OCI-M2 (cell line): ENCODE data around the gene PLXNB3.

Source experiments
- DNase-seq: peaks from one replicate; lab custom pipeline; 2025; ENCODE audit not compliant: unreplicated experiment; lab: John Stamatoyannopoulos, UW

The PLXNB3 gene

DNA sequence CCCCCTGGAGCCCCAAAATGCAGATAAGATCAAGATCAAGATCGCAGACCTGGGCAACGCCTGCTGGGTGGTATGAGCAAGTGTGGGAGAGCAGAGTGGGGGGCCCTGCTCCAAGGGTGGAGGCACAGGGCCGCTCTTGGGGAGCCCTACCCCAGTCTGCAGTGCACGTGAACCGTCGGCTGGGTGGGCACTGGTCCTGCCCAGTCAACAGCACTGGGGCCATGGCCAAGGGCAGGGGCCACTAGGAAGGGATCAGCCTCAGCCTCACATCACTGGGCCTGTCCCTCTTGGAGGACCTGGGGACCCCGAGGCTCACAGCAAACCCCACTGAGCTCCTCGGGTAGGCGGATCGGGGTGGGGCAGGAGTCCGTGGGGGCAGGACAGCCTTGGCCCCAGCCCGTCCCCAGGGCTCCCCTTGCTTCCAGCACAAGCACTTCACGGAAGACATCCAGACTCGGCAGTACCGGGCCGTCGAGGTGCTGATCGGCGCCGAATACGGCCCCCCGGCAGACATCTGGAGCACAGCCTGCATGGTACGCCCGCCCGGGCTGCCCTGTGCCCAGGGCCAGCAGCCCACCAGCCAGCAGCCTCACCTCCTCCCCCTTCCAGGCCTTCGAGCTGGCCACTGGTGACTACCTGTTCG, 20.4 kb downstream of the PLXNB3 start:
- no peak for DNase-seq

DNA sequence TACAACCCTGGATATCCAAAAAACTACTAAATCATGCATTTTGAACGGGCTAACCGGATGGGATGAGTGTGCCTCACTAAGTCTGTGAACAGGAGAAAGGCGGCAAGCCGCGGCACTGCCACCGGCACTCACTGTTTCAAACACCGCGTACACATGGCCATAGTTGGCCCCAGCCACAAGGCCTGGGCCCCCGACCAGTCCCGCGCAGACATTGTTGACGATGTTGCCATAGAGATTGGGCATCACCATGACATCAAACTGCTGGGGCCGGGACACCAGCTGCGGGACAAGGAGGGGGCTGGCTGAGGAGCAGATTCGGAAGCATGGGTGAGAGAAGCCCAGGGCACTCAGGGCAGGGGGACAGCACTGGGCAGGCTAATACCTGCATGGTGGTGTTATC, 22.6 kb downstream of the PLXNB3 start:
- DNase-seq: no peak

DNA sequence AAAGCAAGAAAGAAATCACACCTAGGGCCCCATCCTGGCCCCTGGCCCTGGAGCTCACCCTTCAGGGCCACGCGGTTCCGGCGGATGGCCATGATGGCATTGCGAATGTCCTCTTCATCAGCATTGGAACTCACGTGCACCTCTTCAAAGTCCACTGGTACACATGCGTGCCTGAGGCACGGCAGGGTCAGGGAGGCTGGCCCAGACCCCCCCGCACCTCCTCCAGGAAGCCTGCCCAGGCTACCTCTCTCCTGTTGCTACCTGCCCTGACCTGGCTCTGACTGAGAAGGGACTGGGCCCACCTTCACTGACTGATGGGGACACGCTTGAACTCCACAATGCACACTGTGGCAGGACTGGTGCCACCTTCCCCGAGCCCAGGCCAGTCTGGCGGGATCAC, 25.6 kb downstream of the PLXNB3 start:
- no peak for DNase-seq

DNA sequence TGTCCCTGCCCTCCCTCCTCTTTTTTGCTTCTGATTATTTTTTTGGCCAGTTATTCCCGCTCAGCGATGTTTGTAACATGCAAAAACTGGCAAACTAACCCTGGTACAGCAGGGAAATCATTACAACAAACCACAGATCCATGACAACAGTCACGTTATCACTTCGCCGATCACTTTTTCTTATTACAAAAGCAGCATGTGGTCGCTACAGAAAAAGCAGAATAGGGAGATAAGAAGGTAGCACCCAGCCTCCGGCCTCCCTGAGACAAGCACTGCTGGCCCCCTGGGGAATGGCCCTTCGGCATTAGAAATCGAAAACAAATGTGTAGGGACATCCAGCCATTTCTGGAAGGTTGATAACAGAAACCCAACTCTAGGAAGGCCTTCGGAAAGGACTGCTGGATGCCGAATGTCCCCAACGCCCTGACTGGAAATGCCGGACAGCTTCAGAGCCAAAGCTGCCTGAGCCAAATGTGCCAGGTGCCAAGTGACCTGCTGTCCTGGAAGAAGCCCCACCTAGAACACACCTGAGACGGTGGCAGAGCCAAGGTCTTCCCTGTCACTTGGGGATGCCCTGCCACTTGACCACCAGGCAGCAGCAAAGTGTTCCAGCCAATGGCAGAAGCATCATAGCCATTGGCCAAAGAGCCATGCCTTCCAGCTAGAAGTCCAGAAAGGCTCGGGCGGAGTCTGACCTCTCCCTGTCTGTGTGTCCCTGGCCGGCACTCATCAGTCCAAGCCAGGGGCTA, 27.2 kb downstream of the PLXNB3 start:
- DNase-seq: no peak

DNA sequence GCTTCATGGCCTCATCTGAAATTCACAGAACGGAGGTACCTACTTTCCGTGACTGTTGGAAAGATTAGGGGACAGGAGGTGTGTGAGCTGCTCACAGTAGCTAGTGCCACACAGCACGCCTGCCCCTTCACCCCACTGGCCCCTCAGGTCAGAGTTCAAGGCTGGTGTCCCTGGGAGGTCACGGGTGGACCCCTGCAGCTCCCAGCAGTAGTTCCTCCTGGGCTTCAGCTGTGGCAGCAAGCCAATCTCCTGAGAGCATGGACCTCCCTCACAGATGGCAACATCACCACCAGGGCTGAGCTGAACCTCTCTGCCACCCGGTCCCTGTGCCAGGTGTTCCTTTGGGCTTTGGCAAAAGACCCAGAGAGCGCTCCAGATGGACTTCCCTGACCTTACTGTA, 28.3 kb downstream of the PLXNB3 start:
- DNase-seq: no peak

DNA sequence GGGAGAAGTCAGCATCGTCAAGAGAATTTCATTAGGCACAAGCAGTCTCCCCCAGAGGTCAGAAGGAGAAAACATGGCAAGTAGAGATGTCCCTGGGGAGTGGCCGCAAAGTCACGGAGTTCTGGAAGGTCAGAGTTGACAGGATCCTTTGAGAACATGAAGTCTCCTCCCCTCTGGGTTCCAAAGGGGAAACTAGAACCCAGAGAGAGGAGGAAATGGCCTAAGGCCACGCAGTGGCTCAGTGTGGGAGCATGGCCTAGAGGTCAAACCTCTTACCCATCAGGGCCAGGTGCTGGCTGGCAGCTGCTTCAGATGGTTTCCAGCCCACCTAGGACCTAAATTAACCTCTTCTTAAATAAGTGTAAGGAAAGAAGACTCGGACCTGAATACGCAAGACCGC, 29.2 kb downstream of the PLXNB3 start:
- no peak for DNase-seq

DNA sequence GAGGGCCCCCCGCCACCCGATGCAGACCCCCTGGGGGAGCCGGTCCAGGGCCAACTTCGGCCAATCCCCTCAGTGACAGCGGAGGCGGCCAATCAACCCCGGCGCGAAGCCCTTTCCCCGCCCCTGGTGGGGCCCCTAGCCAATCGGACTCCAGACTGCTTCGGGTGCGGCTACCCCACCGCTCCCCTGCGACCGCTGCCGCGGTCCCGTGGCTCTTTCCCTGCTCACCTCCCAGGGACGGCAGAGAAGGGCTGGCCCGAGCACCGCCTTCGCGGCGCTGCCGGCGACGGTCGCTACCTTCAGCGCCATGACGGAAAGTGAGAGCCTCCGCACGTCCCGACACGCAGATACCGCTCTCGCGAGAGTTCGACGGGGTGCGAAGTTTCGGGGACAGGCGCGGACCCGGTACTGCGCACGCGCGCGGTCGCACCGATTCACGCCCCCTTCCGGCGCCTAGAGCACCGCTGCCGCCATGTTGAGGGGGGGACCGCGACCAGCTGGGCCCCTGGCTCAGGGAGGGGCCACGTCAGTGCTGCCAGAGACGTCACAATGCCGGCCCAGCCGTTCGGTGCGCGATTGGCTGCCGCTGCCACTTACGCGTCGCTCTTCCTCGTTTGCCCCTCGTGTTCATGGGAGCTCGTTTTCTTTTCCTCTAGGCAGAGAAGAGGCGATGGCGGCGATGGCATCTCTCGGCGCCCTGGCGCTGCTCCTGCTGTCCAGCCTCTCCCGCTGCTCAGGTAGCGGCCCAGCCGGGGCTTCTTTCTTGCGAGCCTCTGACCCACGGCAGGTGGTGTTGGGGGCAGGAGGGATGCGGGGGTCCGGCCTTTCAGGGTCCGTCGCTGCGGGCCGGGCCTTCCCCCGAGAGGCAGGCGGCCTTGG, 30.2 kb downstream of the PLXNB3 start, which contains the start of the genes IDH3G and SSR4:
Gene IDH3G, minus strand, starts transcription at position 358 of the 879 bp plus-strand sequence. Its CDS starts 49 bp downstream, at position 309.
Gene SSR4, plus strand, starts transcription at position 651 of the 879 bp plus-strand sequence. Its CDS starts 20 bp downstream, at position 671.
- peak; percentile 49 for DNase-seq

DNA sequence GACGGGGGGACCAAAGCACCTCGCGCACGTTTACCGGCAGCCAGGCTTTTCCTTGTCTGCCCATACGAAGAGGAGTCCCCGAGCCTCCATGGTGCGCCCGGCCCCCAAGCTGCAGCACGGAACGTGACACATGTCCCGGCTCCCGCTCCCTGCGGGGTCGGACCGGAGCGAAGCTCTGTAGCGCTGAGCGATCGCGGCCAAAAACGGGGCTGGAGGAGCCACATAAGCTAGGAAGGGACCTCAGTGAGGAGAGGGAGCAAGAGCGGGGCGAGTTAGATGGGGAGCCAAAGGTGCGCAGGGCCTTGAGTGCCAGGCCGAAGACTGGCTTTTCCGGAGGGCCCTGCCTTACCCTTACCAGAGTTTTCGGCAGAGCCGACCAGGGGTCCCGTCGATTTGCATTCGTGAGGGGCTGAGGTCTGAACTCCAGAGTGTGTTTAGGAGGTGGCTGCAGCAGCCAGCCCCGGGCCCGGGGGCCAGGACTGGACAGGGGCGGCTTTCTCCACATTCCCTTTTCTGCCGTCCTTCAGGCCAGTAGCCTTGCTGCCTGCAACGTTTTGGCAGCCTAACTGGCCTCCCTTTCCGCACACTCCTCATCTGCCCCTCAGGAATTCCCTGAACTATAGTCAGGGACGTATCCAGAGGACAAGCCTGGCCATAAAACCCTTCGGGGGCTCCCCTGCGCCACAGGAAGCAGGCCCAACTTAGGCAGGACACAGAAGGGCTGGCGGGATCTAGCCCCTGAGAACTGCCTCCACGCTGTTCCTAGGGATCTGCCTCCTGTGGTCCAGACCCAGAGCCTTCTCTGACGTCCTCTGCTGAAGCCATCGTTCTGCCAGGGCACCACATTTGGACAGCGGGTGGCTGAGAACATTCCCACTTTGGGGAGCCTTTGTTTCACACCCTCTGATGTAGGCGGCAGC, 31.1 kb downstream of the PLXNB3 start:
- DNase-seq: no peak

DNA sequence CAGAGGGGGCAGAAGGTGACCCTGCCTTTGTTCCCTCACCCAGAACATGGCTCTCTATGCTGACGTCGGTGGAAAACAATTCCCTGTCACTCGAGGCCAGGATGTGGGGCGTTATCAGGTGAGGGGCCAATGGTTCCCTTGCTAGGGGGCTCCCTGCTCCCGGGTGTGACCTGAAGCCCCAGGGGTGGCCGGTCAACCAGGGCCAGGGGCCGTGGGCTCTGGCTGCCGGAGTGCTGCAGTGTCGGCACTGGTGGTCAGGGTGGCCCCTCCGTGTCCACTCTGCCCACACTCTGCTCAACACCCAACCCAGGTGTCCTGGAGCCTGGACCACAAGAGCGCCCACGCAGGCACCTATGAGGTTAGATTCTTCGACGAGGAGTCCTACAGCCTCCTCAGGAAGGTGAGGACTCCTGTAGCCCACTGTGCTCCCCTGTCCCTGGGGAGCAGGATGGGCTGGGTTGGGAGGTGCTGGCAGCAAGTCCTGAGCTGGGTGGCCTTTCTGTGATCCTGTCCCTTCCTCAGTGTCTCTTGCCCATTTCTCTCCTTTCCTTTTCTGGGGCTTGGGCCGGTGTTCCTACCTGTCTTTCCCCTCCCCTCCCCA, 33.5 kb downstream of the PLXNB3 start:
- DNase-seq: no peak

DNA sequence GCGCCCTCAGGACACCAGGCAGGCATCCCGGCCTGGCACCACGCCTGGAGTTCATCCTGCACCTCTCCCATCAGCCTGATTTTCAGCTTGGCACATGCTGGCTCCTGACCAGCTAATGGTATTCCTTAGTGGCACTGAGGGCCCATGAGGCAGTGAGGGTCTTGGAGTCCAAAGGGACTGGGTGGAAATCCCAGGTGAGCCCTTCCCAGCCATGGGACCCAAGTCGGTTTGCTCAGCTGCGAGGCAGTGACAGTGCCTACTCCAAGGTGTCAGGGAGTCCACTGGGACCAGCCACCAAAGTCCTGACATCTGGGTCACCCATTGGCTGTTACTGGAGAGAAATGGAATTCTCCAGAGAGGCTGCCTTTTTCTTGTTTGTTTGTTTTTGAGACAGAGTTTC, 35.3 kb downstream of the PLXNB3 start:
- DNase-seq: no peak

DNA sequence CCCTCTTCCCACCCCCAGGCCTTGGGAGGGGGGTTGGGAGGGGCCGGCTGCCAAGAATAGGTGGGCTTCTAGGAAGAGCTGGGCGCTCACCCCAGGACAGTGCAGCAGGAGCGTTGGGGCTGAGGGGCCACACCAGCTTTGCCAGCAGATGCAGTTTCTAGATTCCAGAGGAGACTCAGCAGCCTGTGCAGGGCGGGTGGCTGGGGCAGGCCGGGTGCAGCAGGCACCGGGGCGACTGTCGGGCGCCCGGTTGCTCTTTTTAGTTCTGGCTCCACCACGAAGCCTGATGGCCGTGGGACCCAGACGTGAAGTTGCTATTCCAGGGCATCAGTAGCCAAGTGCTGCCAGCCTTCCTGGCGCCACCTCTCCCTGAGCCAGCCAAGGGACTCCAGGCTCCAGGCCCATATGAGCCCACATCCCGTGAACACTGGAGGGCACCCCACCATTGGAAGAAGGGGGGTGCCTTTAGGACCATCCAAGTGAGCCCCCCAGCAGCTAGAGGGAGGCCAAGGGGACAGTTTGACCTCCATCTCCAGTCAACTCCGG, 36.2 kb downstream of the PLXNB3 start:
- no peak for DNase-seq

DNA sequence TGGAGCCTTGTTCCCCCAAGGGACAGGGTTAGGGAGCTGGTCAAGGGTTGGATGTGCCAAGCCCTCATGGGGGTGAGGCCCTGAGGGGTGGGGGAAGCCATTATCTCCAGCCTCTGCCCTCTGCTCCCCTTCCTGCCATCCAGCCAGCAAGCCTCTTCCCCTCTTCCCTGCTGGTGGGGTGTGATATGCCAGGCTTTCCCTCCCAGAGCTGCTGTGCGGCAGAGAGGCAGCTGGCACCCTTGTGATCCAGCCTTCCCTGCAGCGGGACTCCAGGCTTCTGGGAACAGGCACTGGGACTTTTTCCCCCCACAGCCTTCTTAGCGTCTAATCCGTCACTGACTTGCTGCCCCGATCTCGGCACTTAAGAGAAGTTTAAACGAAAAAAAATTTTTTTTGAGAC, 36.7 kb downstream of the PLXNB3 start:
- DNase-seq: no peak

DNA sequence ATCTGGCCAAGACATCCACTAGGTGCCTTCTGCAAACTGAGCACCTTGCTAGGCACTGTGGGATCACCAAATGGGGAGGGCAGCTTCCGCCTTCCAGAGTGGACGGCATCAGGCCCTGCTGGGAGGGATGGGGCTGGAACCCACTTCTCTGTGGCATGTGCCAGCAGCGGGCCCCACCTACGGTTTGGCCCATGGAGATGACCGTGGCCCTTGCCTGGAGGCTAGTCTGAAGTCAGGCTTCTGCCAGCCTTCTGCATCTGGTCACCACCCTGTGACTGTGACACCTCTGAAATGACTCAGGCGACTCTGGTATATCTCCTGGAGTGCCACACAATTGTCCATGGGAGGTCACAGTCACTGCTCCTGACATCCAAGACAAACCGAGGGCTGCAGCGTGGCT, 37.6 kb downstream of the PLXNB3 start:
- DNase-seq: no peak

DNA sequence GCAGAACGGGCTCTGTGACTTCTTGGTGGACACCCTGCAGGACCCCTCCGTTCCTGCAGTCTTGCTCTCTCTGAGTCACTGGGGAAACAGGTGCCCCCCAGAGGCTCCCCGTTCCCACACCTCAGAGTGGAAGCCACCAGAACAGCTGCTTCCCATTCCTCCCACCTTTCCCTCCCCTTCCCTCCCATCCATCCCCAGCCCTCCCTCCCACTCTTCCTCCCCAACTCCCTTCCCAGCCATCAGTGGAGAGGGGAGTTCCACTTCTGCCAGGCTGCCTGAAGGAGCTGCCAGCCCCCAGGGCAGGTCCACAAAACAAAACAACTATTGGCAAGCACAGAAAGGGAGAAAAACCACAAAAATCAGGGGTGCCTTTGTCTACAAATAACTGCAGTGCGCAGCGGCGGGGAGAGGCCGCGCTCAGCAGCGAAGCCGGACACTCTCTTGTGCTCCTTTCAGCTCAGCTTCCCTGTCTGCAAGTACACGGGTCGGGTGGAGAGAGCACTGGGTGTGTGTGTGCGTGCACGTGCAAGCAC, 38.5 kb downstream of the PLXNB3 start:
- no peak for DNase-seq

DNA sequence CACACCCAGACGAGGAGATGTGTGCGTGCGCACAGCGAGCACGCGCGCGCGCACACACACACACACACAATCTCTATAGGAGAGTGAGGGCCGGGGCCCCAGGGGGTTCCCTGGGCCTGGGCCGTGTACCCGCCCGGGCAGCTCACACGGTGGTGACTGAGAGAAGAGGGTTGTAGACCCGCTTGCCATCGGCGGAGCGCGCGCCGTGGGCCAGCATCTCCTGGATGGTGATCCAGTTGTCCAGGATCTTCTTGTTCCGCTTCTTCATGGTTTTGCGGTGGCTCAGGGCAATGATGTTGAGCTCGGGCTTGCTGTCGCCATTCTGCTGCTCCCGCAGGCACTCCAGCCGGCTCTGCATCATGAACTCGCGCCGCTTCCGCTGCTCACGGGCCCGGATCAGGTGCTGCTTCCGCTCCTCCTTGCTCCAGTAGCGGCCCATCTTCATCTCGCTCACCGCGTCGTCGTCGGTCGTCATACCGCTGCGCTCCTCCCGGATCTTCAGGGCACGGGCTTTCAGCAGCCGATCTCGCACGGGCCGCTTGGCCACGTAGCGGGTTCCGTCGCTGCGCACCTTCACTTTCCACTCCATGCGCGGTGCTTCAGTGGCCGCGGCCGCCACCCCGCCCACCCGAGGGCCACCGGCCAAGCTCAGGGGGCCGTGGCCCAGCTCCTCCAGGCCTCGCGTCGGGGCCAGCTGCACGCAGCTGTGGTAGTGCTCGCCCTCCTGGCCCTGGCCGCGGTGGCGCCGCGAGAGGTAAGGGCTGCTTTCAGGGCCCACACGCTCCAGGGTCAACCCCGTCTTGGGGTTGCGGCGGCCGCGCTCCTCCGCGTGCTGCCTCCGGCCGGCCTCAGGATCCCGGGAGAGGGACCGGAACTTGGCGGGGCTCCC, 39.4 kb downstream of the PLXNB3 start:
- DNase-seq: no peak

DNA sequence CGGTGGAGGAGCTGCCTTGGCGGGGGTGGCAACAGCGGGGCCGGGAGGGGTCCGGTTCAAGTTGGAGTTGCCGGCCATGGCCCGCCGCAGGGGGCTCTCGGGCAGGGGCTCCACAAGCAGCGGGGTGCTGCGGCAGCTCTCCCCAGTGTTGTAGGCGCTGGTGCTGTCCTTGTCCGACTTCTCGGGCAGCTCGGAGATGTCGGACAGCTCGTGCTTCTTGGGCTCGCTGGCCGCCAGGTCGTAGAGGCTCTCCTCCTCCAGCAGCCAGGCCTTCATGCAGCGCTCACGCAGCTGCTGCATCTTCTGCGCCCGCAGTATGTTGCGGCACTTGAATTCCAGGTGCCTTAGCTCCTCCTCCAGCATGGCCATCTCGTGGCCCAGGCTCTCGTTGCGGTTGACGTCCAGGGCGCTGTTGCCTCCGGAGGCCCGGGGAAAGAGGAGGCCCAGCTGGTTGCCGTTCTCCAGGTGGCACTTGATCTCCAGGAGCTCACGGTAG, 40.1 kb downstream of the PLXNB3 start:
- no peak for DNase-seq

DNA sequence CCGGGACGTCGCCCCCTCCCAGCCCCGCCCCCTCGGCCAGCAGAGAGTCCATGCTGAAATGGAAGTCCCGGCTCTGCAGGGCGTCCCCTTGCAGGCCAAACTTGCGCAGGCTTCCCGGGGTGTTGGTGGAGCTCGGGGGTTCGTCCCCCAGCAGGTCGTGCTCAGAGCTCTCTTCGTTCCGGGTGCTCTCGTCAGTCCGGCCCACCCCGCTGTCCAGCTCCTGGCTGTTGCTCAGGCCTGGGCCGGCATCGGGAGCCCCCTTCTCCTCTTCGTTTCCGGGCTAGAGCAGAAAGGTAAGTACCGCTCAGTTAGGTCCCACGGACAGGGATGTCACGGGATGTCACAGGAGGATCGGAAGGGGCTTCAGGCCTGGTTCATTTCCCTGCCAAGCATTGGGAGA, 40.6 kb downstream of the PLXNB3 start:
- no peak for DNase-seq

DNA sequence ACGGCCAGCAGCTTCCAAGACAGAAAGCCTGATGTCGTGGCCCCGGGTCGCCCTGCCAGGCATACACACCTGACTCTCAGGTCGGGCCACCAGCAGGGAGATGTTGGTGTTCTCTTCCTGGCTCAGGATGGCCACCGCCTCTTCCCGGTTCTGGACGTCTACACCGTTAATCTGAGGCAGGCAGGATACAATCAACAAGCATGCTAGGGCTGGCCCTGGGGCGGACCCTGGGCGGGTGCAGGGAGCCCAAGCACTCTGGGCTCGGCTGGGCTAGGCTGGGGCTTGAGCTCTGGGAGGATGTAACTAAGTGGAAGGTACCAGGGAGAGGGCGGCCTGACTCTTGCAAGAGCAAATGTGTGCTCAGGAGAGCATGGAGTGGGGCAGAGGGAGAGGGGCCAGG, 41.4 kb downstream of the PLXNB3 start:
- DNase-seq: no peak
